Measurements from ENCODE around the gene LAMC2. TPM values are rescaled to one million over a fixed set of nuclear protein-coding genes. Genes with fewer than 3 reads are reported as not detected.

The LAMC2 gene
- total and polyA plus RNA-seq, 3 donors from 2014 or later = 1.9 to 8.5 (median 3.4) TPM

DNA sequence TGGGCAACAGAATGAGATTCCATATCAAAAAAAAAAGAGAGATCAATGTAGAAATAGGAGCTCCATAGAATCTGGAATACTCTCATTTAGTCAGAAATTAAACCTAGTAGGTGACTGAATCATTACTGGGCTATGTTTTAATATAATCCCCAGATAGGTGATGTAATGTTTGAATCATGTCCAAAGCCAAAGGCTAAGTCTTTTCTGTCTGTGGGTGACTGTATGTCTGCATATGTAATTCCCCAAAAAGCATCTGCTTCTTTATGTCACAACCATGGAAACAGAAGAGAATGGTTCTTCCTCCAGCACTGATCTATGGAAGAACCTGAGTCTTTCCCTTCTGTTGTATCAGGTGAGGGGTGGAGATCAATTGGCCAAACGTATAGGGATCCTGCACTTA is 5.8 kb downstream of the LAMC2 start:
- Histone ChIP-seq H3K9me3 (no peaks in the 10 kb centered on the region), H3K4me3 (no peak overlapping the region), H3K27ac (no peak overlapping the region), H3K36me3 (ENCODE audit: low read depth, missing control alignments) (no peaks in the 10 kb centered on the region), H3K4me1 (no peaks in the 10 kb centered on the region), H3K27me3 (no peaks in the 10 kb centered on the region)
- intact Hi-C loops (cut with DNase I; ENCODE audit: low total_unique reads) = no loop called here
- 81 to 90% methylated on average over 1 of the region's 1 CpG for WGBS, 2 donors
- TF ChIP-seq POLR2A (IDR thresholded peaks at IDR 0.05) = no peak
- TF ChIP-seq, protein P1, sequence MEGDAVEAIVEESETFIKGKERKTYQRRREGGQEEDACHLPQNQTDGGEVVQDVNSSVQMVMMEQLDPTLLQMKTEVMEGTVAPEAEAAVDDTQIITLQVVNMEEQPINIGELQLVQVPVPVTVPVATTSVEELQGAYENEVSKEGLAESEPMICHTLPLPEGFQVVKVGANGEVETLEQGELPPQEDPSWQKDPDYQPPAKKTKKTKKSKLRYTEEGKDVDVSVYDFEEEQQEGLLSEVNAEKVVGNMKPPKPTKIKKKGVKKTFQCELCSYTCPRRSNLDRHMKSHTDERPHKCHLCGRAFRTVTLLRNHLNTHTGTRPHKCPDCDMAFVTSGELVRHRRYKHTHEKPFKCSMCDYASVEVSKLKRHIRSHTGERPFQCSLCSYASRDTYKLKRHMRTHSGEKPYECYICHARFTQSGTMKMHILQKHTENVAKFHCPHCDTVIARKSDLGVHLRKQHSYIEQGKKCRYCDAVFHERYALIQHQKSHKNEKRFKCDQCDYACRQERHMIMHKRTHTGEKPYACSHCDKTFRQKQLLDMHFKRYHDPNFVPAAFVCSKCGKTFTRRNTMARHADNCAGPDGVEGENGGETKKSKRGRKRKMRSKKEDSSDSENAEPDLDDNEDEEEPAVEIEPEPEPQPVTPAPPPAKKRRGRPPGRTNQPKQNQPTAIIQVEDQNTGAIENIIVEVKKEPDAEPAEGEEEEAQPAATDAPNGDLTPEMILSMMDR (IDR thresholded peaks at IDR 0.05) = no peak
- no peak for DNase-seq

DNA sequence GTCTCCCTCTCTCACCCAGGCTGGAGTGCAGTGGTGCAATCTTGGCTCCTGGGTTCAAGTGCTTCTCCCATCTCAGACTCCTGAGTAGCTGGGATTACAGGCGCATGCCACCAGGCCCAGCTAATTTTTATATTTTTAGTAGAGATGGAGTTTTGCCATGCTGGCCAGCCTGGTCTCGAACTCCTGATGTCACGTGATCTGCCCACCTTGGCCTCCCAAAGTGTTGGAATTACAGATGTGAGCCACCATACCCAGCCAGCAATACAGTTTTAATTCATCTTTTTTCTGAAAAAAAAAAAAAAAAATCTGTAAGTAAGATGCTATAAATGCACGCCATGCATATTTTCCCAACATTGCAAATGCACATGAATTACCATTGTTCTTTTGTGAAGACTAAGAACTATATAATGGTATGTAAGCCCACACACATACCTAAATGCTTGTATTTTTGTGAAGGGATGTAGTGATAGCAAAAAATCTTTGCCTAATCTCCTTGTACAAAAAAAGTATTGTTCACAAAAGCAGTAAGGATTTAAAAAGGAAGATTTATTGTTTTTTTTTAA is 8.0 kb downstream of the LAMC2 start:
- no peak overlapping the region for H3K27ac ChIP-seq
- intact Hi-C loops (cut with DNase I; ENCODE audit: low total_unique reads) = no loop called here

DNA sequence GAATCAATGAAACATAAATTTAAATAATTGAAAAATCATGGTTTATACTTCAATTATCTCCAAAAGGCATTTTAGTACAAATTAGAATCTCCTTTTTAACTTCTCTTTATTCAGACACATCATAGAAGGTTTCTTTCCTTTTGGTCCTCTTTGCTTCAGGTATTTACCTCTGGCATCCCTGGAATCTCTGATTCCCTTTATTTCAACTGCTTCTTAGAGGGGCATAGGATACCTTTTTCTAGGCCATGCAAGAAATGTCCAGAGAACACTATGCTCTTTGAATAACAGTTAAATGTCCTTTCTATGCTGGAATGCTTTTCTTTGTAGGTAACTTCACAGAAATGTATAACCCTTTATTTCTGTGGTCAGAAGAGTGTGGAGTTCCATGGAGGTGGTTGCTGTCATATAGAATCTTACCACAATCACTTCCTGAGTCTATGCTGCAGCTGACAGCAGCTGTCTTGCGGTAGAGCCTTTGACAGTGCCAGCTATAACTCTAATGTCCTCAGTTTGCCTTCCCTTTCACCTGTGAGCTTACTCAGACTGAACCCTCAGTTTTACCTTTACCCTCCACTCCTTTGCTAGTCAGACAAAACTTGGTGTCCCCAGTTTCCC is 8.6 kb downstream of the LAMC2 start:
- Histone ChIP-seq H3K27me3 (no peaks in the 10 kb centered on the region), H3K4me1 (no peaks in the 10 kb centered on the region), H3K9me3 (no peaks in the 10 kb centered on the region), H3K4me3 (no peak overlapping the region), H3K27ac (no peak overlapping the region), H3K36me3 (ENCODE audit: low read depth, missing control alignments) (no peaks in the 10 kb centered on the region)
- 71 to 96% methylated on average over 1 of the region's 1 CpG for WGBS, 2 donors
- intact Hi-C loops (cut with DNase I; ENCODE audit: low total_unique reads) = no loop called here
- no peak for DNase-seq
- TF ChIP-seq POLR2A (IDR thresholded peaks at IDR 0.05) = no peak
- TF ChIP-seq, protein P1 (IDR thresholded peaks at IDR 0.05) = no peak

More for the DNA sequence above, 8.0 kb downstream of the LAMC2 start:
- no peaks in the 10 kb centered on the region for H3K9me3 ChIP-seq
- TF ChIP-seq, protein P1 (IDR thresholded peaks at IDR 0.05) = no peak
- TF ChIP-seq POLR2A (IDR thresholded peaks at IDR 0.05) = no peak
- no peaks in the 10 kb centered on the region for H3K36me3 ChIP-seq (ENCODE audit: low read depth, missing control alignments)
- no peak for DNase-seq
- H3K4me3 ChIP-seq = no peak overlapping the region
- H3K4me1 ChIP-seq = no peaks in the 10 kb centered on the region
- WGBS, 2 donors = 84 to 88% methylated on average over 4 of the region's 4 CpGs
- H3K27me3 ChIP-seq = no peaks in the 10 kb centered on the region

DNA sequence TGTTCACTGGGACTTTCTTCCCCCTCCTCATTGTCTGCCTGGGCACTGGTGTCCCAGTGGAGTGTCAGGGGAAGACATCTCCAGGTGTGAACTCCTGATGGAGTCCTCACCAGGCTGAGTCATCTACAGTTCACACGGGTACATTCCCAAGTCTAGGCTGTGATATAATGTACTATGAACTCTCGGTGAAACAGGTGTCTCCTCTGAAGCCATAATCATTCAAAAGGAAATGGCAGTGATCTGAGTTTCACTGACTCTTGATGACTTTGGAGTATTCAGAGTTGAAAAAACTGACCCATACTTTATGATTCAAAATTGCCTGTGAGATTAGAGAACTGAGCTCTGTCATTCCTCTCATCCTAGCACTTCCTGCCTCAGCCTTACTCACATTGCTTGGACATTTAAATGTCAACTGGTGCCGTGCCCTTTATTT is 9.1 kb downstream of the LAMC2 start:
- no peak overlapping the region for H3K27ac ChIP-seq
- TF ChIP-seq POLR2A (IDR thresholded peaks at IDR 0.05) = no peak
- TF ChIP-seq, protein P1 (IDR thresholded peaks at IDR 0.05) = no peak
- H3K36me3 ChIP-seq (ENCODE audit: low read depth, missing control alignments) = no peaks in the 10 kb centered on the region
- no peaks in the 10 kb centered on the region for H3K4me1 ChIP-seq
- H3K27me3 ChIP-seq = no peaks in the 10 kb centered on the region
- 64 to 66% methylated on average over 3 of the region's 3 CpGs for WGBS, 2 donors
- intact Hi-C loops (cut with DNase I; ENCODE audit: low total_unique reads) = no loop called here
- H3K4me3 ChIP-seq = no peak overlapping the region
- H3K9me3 ChIP-seq = no peaks in the 10 kb centered on the region
- no peak for DNase-seq

DNA sequence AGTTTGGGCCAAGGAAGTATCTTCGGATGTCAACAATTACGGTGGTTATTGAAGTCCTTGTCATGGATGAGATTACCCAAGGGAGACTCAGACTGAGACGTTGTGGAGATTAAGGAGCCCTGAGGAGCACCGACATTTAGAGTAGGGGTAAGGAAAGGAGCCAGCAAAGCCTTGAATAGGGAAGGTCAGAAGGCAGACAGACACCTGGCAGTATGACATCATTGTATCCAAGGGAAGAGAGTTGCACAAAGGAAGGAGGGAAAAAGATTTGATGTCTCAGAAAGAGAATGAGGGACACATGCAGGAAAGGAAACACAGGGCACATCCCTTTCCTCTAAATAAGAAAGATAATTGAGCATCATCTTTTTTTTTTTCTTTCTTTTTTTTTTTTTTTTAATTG is 11.7 kb downstream of the LAMC2 start:
- Histone ChIP-seq H3K36me3 (ENCODE audit: low read depth, missing control alignments) (no peaks in the 10 kb centered on the region), H3K4me3 (no peak overlapping the region), H3K4me1 (no peaks in the 10 kb centered on the region), H3K9me3 (no peaks in the 10 kb centered on the region), H3K27ac (no peak overlapping the region), H3K27me3 (no peaks in the 10 kb centered on the region)
- intact Hi-C loops (cut with DNase I; ENCODE audit: low total_unique reads) = no loop called here
- TF ChIP-seq POLR2A (IDR thresholded peaks at IDR 0.05) = no peak
- TF ChIP-seq, protein P1 (IDR thresholded peaks at IDR 0.05) = no peak
- no peak for DNase-seq
- WGBS, 2 donors = 74 to 84% methylated on average over 4 of the region's 4 CpGs

Measured in testis (tissue), 3 donors.